Measurements from ENCODE around the gene GPC1.

- TF ChIP-seq CTCF (IDR thresholded peaks at IDR 0.05) (no peak), POLR2A (IDR thresholded peaks at IDR 0.05) (no peak)
These were observed 77.4 kb downstream of the GPC1 start for GRCh38 chr2:240512666-240513535.

Data from right lobe of liver (tissue), 4 donors.